K562 (cell line): ENCODE results near the gene SH3BGR. TPM values are rescaled to one million over a fixed set of nuclear protein-coding genes. Genes with fewer than 3 reads are reported as not detected.

Experiments used
- CBFA2T3 ChIP-seq: fragments of 450-650 bp; IDR thresholded peaks from 2 replicates; pipeline ENCODE4 v1.6.1; 2017
- CBX5 ChIP-seq: IDR thresholded peaks from 2 replicates; pipeline ENCODE4 v1.6.1; 2014; ENCODE audit warnings: low read depth, borderline replicate concordance
- CC2D1A ChIP-seq: fragments of 450-650 bp; IDR thresholded peaks from 2 replicates; pipeline ENCODE4 v1.6.1; 2017; ENCODE audit warnings: mild to moderate bottlenecking
- ELF2 ChIP-seq: fragments of 250-450 bp; sonication (Bioruptor Pico); IDR thresholded peaks from 2 replicates; pipeline ENCODE4 v1.5.0; 2021; ENCODE audit warnings: mild to moderate bottlenecking
- FOXA1 ChIP-seq: fragments of 450-650 bp; IDR thresholded peaks from 2 replicates; pipeline ENCODE4 v1.6.1; 2016; ENCODE audit warnings: mild to moderate bottlenecking, borderline replicate concordance
- GTF2B ChIP-seq: IDR thresholded peaks from 2 replicates; pipeline ENCODE4 v1.6.1; 2011; ENCODE audit not compliant: insufficient read length; ENCODE audit errors: extremely low read depth
- HDAC1 ChIP-seq, 2 experiments: fragments of 450-650 bp; IDR thresholded peaks; 2 replicates each; pipeline ENCODE4 v1.6.1; 2016 to 2017; ENCODE audit warnings: inconsistent platforms in 1 of 2, mild to moderate bottlenecking in 1 of 2, moderate library complexity in 1 of 2
- HSF4 ChIP-seq: fragments of 250-450 bp; sonication (Bioruptor Pico); IDR thresholded peaks from 2 replicates; pipeline ENCODE4 v2.1.2; 2022; ENCODE audit warnings: mild to moderate bottlenecking, moderate library complexity, borderline replicate concordance
- KAT2B ChIP-seq: IDR thresholded peaks from one replicate; pipeline ENCODE4 v1.6.1; 2012; ENCODE audit warnings: low read depth, mild to moderate bottlenecking, control low read depth, inconsistent platforms, low read length, moderate library complexity
- MAZ ChIP-seq, 2 experiments: fragments of 450-650 bp in 1 of 2; sonication (generic) in 1 of 2; formaldehyde crosslinking; IDR thresholded peaks in 1 of 2; conservative IDR thresholded peaks in 1 of 2; 2 replicates each; pipeline versions ENCODE4 v1.4.0 to v1.5.0; 2020; ENCODE audit warnings: mild to moderate bottlenecking in 1 of 2, missing genetic modification reagents in 1 of 2
- NFXL1 ChIP-seq: fragments of 450-650 bp; formaldehyde crosslinking; IDR thresholded peaks from 2 replicates; pipeline ENCODE4 v1.4.0; 2021; ENCODE audit warnings: mild to moderate bottlenecking
- NR3C1 ChIP-seq: sonication (generic); formaldehyde crosslinking; IDR thresholded peaks from 2 replicates; pipeline ENCODE4 v1.8.1; 2022; ENCODE audit warnings: missing genetic modification reagents
- NUFIP1 ChIP-seq: fragments of 450-650 bp; IDR thresholded peaks from 2 replicates; pipeline ENCODE4 v1.6.1; 2018; ENCODE audit not compliant: partially characterized antibody
- POLR2B ChIP-seq: fragments of 450-650 bp; IDR thresholded peaks from 2 replicates; pipeline ENCODE4 v1.6.1; 2018; ENCODE audit warnings: low read depth; ENCODE audit not compliant: partially characterized antibody
- PRPF4 ChIP-seq: fragments of 200-400 bp; formaldehyde crosslinking; IDR thresholded peaks from one replicate; pipeline ENCODE4 v1.6.1; 2017; ENCODE audit warnings: low read length, low read depth, mild to moderate bottlenecking; ENCODE audit not compliant: insufficient read depth, poor library complexity, severe bottlenecking
- RNF2 ChIP-seq: sonication (generic); IDR thresholded peaks from 2 replicates; pipeline ENCODE4 v1.6.1; 2016
- SAP30 ChIP-seq: fragments of 200-600 bp; sonication (generic); IDR thresholded peaks from 2 replicates; pipeline ENCODE4 v1.6.1; 2012; ENCODE audit warnings: borderline replicate concordance, low read depth, mild to moderate bottlenecking, moderate library complexity, low read length, control low read depth, inconsistent platforms; ENCODE audit not compliant: insufficient read depth, poor library complexity, severe bottlenecking
- SIN3B ChIP-seq: fragments of 450-650 bp; IDR thresholded peaks from 2 replicates; pipeline ENCODE4 v1.6.1; 2017; ENCODE audit warnings: low read depth, mild to moderate bottlenecking, moderate library complexity
- SMAD3 ChIP-seq: fragments of 450-650 bp; formaldehyde crosslinking; conservative IDR thresholded peaks from 2 replicates; pipeline ENCODE4 v1.4.0; 2020; ENCODE audit warnings: mild to moderate bottlenecking
- SRSF9 ChIP-seq: fragments of 200-400 bp; formaldehyde crosslinking; IDR thresholded peaks from 2 replicates; pipeline ENCODE4 v1.6.1; 2017; ENCODE audit warnings: low read depth, low read length, borderline replicate concordance
- TARDBP ChIP-seq: fragments of 450-650 bp; IDR thresholded peaks from 2 replicates; pipeline ENCODE4 v1.6.1; 2016
- ZNF436 ChIP-seq: fragments of 250-450, 450-650 bp; sonication (Bioruptor Pico); formaldehyde crosslinking; IDR thresholded peaks from 2 replicates; pipeline ENCODE4 v1.7.0; 2020; ENCODE audit warnings: mild to moderate bottlenecking
- ZNF583 ChIP-seq: fragments of 250-450 bp; sonication (Bioruptor Pico); IDR thresholded peaks from 2 replicates; pipeline ENCODE4 v1.4.0; 2020
- ZNF655 ChIP-seq: fragments of 250-450 bp; sonication (Bioruptor Pico); IDR thresholded peaks from 2 replicates; pipeline ENCODE4 v1.5.0; 2021
- ZNF75A ChIP-seq: fragments of 450-650 bp; formaldehyde crosslinking; IDR thresholded peaks from 2 replicates; pipeline ENCODE4 v1.4.0; 2020; ENCODE audit warnings: mild to moderate bottlenecking
- polyA plus RNA-seq, 8 experiments: library from polyadenylated mRNA; depleted of rRNA in 4 of 8; stranded (reverse) in 5 of 8; unstranded in 3 of 8; fragments of >200 nt; fragmentation: Nextera tagmentation in 2 of 8; fragmentation: Illumina TruSeq in 1 of 8; extraction: Ambion mirVana in 2 of 8; extraction: Trizol in 1 of 8; gene quantifications; 2 replicates each; pipeline versions ENCODE4 v1.2.1 to v1.2.3, GENCODE V29; 2011 to 2014; ENCODE audit warnings: inconsistent platforms in 1 of 8, missing spikeins in 1 of 8
- total RNA-seq, 7 experiments: library from RNA; depleted of rRNA in 6 of 7; stranded (reverse); fragments of >200 nt in 6 of 7; fragmentation: Illumina TruSeq in 2 of 7; extraction: Trizol in 2 of 7; gene quantifications; 2 replicates each; pipeline versions ENCODE4 v1.2.1 to v1.2.3, GENCODE V29; 2011 to 2021; ENCODE audit warnings: low replicate concordance in 1 of 7
- TF ChIP-seq, protein P1 (sequence below): sonication (generic); formaldehyde crosslinking; IDR thresholded peaks from 2 replicates; pipeline ENCODE4 v1.8.0; 2023; ENCODE audit warnings: mild to moderate bottlenecking, missing genetic modification reagents
- TF ChIP-seq, protein P2 (sequence below): fragments of 450-650 bp; IDR thresholded peaks from one replicate; pipeline ENCODE4 v1.6.1; 2018; ENCODE audit warnings: mild to moderate bottlenecking, moderate library complexity; ENCODE audit not compliant: partially characterized antibody

The SH3BGR gene
- total and polyA plus RNA-seq, 9 of the 15 experiments (the other 6 are each of a cell fraction or from before 2014, with no cell fraction given) = 6.6 to 42.9 (median 25.6) TPM

- TF ChIP-seq, protein P1, sequence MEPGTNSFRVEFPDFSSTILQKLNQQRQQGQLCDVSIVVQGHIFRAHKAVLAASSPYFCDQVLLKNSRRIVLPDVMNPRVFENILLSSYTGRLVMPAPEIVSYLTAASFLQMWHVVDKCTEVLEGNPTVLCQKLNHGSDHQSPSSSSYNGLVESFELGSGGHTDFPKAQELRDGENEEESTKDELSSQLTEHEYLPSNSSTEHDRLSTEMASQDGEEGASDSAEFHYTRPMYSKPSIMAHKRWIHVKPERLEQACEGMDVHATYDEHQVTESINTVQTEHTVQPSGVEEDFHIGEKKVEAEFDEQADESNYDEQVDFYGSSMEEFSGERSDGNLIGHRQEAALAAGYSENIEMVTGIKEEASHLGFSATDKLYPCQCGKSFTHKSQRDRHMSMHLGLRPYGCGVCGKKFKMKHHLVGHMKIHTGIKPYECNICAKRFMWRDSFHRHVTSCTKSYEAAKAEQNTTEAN (CRISPR knock-in tag) = no peak
- TF ChIP-seq, protein P2, sequence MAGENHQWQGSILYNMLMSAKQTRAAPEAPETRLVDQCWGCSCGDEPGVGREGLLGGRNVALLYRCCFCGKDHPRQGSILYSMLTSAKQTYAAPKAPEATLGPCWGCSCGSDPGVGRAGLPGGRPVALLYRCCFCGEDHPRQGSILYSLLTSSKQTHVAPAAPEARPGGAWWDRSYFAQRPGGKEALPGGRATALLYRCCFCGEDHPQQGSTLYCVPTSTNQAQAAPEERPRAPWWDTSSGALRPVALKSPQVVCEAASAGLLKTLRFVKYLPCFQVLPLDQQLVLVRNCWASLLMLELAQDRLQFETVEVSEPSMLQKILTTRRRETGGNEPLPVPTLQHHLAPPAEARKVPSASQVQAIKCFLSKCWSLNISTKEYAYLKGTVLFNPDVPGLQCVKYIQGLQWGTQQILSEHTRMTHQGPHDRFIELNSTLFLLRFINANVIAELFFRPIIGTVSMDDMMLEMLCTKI = no peak
- TF ChIP-seq ZNF75A (CRISPR knock-in tag) (peak; percentile 45; the same call in 1 of the 2 replicates), ZNF583 (no peak), ZNF436 (CRISPR knock-in tag) (no peak), RNF2 (no peak), SRSF9 (no peak), HDAC1 (IDR thresholded peaks at IDR 0.05) (no peak), POLR2B (no peak), TARDBP (no peak), PRPF4 (no peak), FOXA1 (no peak), SAP30 (no peak), NR3C1 (CRISPR knock-in tag) (no peak), ELF2 (CRISPR knock-in tag) (no peak), HSF4 (CRISPR knock-in tag) (no peak), CBFA2T3 (peak; percentile 67), GTF2B (no peak), MAZ (CRISPR knock-in tag; conservative IDR thresholded peaks at IDR 0.05 in 1 of 2, IDR thresholded peaks at IDR 0.05 in 1 of 2) (0 out of 4 replicates have a peak, but pooled peaks have one; percentile 23 to 39), KAT2B (no peak), SIN3B (no peak; the same call in 1 of the 2 replicates), SMAD3 (CRISPR knock-in tag) (no peak), CC2D1A (no peak), NFXL1 (CRISPR knock-in tag) (no peak), ZNF655 (no peak), NUFIP1 (no peak), CBX5 (no peak)
These were observed 29.1 kb upstream of the SH3BGR start (continued) for GRCh38 chr21:39422527-39423241.
